K562 (cell line): Measurements from ENCODE around the gene CYP2W1.

Source experiments
- CEBPG ChIP-seq, 3 experiments: fragments of 200-800 bp in 1 of 3; sonication (Bioruptor generic) in 1 of 3; sonication (generic) in 1 of 3; formaldehyde crosslinking in 1 of 3; IDR thresholded peaks in 2 of 3; conservative IDR thresholded peaks in 1 of 3; 2 replicates each; pipeline versions ENCODE4 v1.6.1 to v1.8.0; 2016 to 2022; ENCODE audit warnings: missing compliant biosample characterization in 2 of 3, missing genetic modification characterization in 2 of 3, mild to moderate bottlenecking in 1 of 3, missing genetic modification reagents in 1 of 3
- CTCF ChIP-seq, 3 experiments: IDR thresholded peaks in 2 of 3; conservative IDR thresholded peaks in 1 of 3; 2 replicates each; pipeline ENCODE4 v1.5.1; 2011 to 2012; ENCODE audit warnings: low read length in 3 of 3, mild to moderate bottlenecking in 3 of 3, control low read depth in 2 of 3, improper control_type of control experiment in 1 of 3, inconsistent platforms in 1 of 3, low read depth in 1 of 3, mixed read lengths in 1 of 3, moderate library complexity in 1 of 3; ENCODE audit not compliant: insufficient read depth in 2 of 3
- POLR2A ChIP-seq: fragments of 450-650 bp; conservative IDR thresholded peaks from 2 replicates; pipeline ENCODE4 v1.6.1; 2016
- ZNF589 ChIP-seq: fragments of 200-800 bp; sonication (Bioruptor generic); IDR thresholded peaks from 2 replicates; pipeline ENCODE4 v1.6.1; 2016; ENCODE audit warnings: low read depth, missing genetic modification characterization, missing compliant biosample characterization
- ZNF717 ChIP-seq: fragments of 250-450 bp; sonication (Bioruptor Pico); IDR thresholded peaks from 2 replicates; pipeline ENCODE4 v1.5.0; 2021

- TF ChIP-seq POLR2A (no peak), CEBPG (CRISPR knock-in tag; IDR thresholded peaks at IDR 0.05) (no peak), CEBPG (tag; conservative IDR thresholded peaks at IDR 0.05 in 1 of 2, IDR thresholded peaks at IDR 0.05 in 1 of 2) (no peak), CTCF (IDR thresholded peaks at IDR 0.05 in 2 of 3, conservative IDR thresholded peaks at IDR 0.05 in 1 of 3; ENCODE audit: insufficient read depth in 2 of 3, low read depth in 1 of 3, low read length in 3 of 3) (no peak), ZNF589 (CRISPR knock-in tag) (no peak), ZNF717 (CRISPR knock-in tag) (no peak)
Measured at GRCh38 chr7:991729-992656, 9.0 kb downstream of the CYP2W1 start.
